ENCODE measurements around the gene CD5L.

The CD5L gene

DNA sequence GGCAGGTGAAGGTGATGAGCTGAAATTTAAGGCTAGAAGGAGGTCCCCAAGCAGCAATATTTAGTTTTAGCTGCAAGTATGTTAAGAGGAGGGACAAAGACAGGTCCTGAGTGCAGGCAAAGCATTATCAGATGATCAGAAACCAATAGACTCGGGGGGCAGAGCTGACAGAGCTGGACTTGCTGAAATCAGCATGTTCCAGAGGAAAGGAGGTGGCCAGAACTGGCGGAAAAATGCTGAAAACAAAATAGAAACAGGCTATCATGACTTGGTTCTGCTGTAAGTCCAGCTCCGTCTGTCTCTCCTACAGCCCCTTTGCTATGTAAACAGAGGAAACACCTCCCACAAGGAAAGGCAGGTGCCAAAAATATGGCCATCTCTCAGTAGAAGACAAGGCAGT, at the start of gene CD5L:
Gene CD5L (minus strand): TSS at position 101 of the 400 bp plus-strand sequence. CDS start 107 bp downstream, outside the sequence.
- no peak for DNase-seq (ENCODE audit: low read depth in 1 of 2, low spot score in 1 of 2)

DNA sequence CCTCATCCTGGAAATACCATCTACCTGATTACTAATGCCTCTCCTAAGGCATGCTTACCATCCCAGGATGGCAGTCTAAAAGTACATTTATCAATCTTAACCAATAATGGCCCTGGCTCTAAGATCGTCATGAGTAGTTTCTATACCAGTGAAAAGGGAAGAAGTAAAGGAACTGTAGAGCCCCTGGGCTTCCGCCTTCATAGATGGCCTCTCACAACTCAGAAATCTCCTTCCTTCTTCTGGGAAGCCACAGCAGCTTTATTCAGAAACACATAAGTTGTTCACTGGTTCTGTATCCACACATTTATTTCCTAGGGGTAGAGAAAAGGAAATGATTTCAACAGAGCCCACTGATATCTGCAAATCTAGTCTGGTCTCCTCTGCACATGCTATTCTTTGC, 41.0 kb upstream of the CD5L start:
- no peak for DNase-seq (ENCODE audit: low read depth in 1 of 2, low spot score in 1 of 2)

DNA sequence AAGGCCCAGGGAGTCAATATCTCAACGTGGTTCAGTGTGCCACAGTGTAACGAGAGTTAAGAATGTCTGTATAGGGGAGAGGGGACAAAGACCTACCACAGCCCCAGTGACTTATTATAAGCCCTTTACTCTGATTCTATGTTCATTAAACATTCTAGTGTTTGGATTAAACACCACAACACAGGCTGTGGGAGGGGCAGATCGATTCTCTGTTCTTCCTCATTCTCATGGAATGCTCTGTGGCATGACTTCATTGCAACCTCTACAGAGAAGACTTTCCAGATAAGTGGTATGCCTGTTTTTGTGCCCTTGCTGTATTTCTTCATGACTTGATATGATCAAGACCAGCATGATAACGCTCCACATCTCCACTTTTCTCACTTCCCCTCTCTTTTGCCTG, 39.0 kb upstream of the CD5L start:
- no peak for DNase-seq (ENCODE audit: low read depth in 1 of 2, low spot score in 1 of 2)

DNA sequence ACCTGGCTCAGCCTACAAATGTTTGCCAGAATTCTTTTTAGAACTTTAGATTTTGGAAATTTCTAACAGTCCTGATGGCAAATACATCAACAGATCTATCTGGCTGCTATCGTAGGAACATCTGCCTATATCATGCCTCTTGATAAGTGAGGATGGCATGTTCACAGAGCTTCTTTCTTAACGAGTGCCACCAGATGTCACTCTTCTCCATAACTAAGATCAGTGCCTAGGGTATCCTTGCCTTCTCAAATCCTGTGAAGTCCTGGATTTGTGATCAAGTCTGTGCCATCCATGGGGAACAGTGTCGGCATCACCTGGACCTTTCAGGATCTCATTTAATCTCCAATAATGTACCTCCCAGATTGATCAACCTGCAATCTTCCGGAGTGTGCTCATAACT, 36.5 kb upstream of the CD5L start:
- DNase-seq (ENCODE audit: low read depth in 1 of 2, low spot score in 1 of 2), result no peak

DNA sequence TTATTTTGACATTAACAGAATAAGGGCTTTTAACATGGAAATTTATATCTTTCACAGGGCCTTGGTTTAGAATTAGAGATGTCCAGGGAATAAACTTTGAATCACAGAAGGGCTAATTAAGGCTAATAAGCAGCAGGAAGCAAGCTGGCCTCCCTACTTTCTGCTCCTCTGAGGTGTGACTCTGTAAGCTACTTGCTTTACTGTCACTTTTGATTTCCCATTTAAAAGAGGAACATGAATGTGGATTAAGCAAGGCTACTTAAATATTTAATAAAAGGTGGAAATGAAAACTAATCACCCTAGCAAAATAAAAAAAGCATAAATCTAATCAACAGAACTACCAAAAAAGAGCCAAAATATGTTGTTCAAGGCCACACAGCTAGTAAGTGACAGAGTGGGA, 28.9 kb upstream of the CD5L start:
- DNase-seq (ENCODE audit: low read depth in 1 of 2, low spot score in 1 of 2), result no peak

DNA sequence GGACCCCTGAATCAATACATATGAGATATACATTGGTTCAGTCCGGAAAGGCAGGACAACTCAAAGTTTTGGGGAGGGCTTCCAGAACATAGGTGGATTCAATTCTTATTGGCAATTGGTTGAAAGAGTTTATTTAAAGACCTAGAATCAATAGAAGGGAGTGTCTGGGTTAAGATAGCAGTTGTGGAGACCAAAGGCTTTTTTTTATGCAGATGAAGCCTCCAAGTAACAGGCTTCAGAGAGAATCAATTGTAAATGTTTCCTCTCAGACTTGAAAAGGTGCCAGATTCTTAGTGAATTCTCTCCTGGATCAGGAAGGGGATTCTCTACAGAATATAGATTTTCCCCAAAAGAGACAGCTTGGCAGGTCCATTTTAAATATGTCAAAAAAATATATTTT, 27.0 kb upstream of the CD5L start:
- no peak for DNase-seq (ENCODE audit: low read depth in 1 of 2, low spot score in 1 of 2)

DNA sequence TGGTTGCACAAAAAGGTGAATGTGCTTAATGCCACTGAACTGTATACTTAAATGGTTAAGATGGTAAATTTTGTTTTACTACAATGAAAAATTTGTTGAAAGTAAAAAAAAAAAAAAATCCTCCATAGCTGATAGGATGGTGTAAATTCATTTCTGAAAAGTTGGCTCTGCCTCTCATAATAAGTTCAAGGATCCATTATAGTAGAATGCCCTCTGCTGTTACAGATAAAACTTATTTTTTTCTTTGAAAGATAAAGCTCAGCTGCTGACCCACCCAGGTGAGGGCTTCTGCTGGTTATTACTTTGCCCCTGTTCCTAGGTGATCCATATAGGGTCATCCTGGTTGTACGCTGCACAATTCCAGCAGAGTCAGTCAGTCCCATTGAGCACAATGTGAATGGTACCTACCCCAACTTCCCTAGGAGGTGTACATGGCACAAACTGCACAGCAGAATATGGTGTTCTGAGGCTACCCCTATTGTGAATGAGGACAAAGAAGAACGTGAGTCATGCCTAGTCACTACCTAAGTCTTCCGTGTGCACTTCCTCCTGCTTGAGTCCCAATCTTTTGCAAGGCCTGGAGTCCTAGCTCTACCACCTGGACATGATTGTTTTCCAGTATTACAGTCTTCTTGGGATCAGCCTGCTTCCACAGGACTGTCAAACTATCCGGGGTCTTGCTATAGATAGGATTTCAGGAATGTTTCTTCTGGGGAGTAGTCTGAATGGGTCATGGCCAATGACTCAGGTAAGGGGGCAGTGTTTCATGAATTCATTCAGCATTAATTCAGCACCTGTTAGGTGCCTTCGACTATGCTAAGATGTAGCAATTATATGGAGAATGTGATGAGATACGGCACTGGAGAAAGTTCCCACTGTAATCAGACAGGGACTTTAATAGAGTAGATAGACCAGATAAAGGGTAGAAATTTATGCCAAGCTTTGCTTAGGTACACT, 20.8 kb upstream of the CD5L start:
- no peak for DNase-seq (ENCODE audit: low read depth in 1 of 2, low spot score in 1 of 2)

DNA sequence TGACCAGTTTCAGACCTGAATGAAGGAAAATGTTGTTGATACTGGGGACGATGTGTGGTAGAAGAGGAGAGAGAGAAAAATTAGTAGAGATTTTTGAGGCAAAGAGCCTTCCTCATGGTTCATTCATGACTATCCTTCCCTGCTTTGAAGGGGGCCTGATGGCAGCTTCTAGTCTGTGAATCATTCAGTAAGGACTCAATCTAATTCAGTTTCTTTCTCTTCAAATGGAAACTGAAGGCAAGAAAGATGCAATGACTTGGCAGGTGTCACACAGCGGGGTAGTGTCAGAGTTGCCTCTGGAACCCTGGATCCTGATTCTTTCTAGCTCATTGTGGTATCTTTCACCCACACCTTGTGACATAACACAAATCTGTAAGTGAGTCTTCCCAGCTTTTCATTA, 14.9 kb upstream of the CD5L start:
- no peak for DNase-seq (ENCODE audit: low read depth in 1 of 2, low spot score in 1 of 2)

DNA sequence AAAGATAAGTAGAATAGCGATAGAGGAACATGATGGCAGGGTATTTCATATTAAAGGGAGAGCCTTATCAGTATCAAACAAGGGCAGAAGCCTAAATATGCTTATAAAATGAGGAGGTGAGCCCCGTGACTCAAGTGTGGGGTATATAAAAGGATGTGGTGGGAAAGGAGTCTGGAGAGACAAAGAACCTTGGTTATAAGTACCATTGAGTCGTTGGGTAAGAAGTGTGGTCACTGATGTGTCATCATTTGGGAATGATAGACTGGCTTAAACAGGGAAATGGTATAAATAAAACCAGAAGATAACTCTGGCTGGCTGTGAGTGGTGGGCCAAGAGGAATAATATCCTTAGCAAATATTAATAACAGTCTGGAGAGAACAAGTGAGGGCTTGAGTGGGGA, 10.9 kb upstream of the CD5L start:
- no peak for DNase-seq (ENCODE audit: low read depth in 1 of 2, low spot score in 1 of 2)

DNA sequence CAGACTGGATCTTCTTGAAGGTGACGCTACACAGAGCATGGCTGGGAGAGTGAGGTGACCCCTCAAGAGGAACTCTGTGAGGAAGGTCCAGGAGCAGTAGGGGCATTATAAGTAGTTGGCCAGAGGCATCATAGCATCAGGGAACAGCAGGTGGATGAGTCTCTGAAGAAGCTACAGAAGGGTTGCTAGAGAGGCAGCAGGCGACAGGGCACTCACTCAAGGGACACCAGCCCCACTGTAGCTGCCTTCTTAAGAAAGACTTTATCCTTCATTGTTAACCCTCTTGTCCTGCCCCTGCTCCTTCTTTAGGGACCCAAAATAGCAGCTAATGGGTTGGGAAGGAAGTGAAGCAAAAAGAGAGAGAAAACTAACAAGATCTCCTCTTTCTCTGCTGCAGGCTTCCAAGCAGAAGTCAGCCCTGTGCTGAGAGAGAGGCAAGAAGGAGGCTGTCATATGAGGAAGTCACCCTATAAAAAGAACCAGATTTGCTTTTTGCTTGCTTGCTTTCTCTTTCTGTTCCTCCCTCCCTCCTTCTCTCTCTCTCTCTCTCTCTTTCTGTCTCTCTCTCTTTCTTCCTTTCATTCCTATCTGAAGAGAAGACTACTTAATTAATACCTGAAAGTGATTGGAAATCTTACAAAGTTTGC, 7.7 kb upstream of the CD5L start:
- DNase-seq (ENCODE audit: low read depth in 1 of 2, low spot score in 1 of 2), result no peak

DNA sequence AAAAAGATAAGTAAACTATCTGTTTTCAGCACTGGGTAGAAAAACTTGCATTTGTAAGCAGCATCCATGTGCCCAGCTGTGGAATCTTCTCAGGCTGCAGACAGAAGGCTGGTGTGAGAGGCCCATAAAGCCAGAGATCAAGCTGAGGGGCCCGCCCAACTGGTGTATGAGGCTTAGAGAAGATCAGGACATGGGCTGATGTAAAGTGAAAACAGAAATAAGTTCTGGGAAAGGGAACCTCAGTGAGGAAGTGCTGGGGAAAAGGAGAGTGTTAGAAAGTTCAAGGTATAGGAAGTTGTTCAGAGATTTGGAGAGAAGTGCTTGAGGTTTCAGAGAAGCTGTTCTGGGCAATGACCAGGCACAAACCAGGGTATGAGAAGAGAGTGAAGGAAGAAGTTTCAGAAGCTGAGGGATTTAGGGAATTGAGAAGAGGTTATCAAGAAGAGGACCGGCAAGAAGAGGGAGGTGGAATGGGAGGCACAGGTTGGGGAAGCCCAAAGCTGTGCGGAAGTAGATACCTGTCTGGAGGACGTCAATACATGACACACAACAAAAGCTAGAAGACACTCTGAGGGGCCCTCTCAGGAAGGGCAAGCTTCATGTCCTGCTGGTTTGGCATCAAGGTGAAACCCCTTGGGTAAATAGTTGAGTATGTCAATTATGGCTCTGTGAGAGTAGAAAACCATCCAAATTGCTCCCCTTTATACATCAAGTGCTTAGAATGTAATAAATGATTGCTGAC, 2.7 kb upstream of the CD5L start:
- no peak for DNase-seq (ENCODE audit: low read depth in 1 of 2, low spot score in 1 of 2)

DNA sequence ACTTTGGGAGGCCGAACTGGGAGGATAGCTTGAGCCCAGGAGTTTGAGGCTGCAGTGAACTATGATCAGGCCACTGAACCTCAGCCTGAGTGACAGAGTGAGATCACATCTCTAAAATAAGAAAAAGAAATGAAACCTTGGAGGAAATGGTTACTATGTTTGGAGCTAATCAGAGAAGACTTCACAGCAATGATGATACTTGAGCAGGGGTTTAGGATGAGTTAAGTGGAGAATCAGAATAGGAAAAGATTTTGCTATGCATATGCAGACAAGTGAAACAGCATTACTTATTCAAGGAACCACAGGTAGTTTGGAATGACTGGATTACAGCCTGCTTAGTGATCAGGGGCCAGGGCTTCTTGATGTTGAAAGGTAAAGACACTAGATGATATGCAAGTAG, 1.3 kb upstream of the CD5L start:
- no peak for DNase-seq (ENCODE audit: low read depth in 1 of 2, low spot score in 1 of 2)

DNA sequence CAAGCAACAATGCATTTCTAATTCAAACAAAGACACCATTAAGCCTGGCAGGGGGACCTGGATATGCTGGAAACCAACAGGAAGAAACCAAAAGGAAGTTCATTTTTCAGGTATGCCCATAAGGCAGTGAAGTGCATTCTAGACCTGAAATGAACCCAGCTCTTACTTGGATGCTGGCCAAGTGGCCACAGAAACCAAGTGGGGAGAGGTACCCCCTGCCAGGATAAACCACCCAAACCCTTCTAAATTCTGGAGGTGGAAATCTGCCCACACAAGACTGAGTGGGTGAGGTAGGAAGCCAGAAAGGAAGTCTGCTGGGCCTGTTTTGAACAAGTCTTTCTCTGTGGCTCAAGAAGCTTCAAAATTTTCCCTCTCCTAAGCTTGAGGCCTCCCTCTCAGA, 2.6 kb downstream of the CD5L start:
- DNase-seq (ENCODE audit: low read depth in 1 of 2, low spot score in 1 of 2), result no peak

DNA sequence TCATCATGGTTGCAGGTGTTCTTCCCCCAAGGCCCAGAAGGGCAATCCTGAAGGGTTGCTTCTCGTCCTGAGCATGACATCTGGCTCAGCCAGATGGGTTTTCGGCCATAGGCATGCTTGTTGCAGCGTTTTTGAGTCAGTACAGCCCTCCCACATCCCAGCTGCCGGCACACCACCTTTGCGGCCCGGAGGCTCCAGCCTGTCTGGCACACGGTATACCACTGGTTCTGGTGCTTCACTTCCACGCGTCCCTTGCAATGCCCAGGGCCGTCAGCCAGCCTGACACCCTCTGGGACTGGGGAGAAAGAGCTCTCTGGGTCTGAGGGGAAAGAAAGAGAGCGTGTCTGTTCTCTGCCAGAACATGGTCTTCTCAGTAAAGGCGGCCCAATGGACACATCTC, 7.2 kb downstream of the CD5L start:
- no peak for DNase-seq (ENCODE audit: low read depth in 1 of 2, low spot score in 1 of 2)

DNA sequence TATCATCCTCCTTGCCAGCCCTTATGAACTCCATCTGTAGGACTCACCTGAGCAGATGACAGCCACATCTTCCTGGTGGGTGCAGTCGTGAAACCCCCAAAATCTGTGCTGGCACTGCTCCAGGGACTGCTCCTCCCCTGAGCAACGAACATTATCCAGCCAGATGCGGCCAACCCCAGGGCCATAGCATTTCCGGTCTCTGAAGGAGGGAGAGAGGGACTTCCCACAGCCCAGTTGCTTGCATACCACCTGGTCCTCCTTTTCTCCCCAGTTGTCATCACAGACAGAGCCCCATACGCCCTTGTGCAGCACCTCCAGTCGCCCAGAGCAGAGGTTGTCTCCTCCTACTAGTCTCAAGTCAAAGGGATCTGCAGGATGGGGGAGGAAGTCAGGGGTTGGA, 8.5 kb downstream of the CD5L start:
- DNase-seq (ENCODE audit: low read depth in 1 of 2, low spot score in 1 of 2), result no peak

DNA sequence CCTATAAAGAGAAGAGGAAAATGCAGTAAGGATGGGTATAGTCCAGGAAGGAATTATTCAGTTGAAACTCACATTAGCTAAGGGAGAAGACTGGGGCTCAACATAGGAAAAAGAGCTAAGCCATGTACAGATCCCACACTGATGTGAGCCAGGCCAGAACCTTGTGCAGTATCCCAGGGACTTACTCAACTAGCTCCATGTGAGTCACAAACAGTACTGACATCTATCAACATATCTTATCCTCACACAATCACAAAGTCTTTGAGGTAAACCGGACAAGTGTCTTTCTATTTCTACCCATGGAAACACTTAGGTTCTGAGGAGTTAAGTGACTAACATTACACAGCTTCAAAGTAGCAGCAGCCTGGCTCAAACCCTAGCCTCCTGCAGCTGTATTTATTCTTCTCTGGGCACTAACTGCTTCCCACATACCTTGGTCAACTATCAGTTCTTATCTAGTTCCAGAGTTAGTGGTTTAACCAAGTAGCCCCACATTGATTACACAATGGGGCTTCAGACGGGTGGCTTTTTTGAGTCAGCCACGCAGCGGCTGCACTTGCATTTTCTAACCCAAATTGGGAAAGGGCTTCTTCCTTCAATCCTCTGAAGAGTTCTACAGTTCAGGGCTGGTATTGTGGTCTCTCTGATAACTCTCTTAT, 9.5 kb downstream of the CD5L start:
- DNase-seq (ENCODE audit: low read depth in 1 of 2, low spot score in 1 of 2), result no peak

DNA sequence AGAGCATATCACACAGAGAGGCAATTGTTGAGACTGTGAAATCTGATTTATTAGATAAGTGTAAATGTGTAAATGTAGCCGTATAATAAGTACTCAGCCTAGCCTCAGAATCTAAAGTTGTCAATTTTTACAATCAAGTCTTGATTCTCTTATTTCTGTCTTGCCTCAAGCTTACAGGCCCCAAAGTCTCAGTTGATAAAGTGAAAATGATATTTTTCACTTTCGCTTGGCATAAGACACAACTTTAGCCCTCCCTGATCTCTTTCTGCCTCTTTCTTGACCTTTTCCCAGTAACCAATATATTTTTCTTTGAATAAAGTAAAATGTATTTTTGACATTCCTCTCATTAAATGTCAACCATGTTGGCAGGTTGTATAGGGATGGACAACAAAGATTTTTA, 10.7 kb downstream of the CD5L start:
- DNase-seq (ENCODE audit: low read depth in 1 of 2, low spot score in 1 of 2), result no peak

DNA sequence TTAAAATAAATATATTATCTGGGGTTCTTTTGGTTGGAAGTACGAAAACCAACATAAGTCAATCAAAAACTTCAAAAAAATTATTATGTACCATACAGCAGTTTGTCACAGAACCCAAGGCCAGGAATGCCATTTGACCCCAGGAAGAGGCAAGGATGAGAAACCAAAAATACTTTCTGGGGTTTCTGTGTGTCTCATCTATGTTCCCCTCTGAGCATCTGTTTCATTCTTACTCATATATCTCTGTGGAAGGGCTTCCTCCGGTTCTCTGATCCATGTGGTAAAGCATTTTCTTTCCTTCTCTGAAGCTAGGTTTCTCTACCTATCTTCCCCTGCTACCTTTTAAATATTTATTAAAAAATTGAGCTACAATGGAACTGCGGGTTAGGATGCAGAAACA, 11.9 kb downstream of the CD5L start:
- DNase-seq (ENCODE audit: low read depth in 1 of 2, low spot score in 1 of 2), result no peak

DNA sequence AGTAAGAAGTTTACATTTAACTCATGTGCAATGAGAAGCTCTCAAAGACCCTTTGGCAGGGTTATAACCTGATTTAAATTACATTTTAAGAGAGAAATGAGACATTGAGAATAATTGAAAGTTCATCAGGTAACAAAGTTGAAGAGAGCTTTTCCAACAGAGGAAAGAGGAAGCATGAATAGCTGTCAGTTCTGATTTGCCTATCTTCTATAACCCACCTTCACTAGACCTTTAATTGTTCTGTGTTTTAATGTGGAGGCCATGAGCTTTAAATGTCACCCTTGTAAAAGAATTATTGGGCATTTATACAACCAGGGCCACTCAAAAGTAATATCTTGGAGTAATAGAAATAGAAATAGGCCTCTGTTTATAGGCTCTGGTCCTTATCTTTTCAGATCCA, 12.4 kb downstream of the CD5L start:
- DNase-seq (ENCODE audit: low read depth in 1 of 2, low spot score in 1 of 2), result no peak

DNA sequence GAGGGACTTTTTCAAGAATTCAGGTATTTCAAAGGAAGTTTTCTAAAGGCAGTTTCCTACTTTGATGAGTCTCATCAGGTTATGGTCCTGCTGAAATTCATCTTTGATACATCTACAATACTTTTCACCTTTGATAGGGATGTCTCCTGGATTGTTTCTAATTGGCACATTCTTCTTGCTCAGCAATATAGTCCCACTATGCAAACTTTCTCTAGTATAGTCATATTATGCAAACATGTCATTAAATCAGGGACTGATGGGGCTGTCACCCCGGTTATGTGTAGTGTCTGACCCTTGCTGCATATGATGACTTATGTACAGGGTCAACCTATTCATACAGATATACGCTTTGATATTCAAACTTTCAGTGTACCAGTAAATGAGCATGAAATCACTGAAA, 21.3 kb downstream of the CD5L start:
- DNase-seq (ENCODE audit: low read depth in 1 of 2, low spot score in 1 of 2), result no peak

DNA sequence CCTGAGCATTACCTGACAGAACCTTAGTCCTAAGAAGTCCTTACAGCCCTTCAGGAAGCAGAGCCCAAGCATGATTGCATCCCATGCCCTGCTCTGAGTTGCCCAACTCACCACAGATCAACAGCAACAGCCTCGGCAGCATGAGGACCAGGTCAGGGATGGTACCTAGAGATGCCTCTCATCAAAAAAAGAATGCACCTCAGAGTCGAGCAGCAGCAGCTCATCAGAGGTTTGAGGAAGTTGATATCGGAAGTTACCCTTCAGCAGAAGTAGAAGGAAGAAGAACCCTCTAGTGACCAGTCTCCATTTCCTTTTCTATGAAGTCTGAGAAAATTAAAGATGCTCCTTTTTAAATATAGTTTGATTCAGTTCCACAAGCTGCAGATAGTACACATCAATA, 21.7 kb downstream of the CD5L start, which contains the start of gene FCRL1:
Gene FCRL1 (minus strand): TSS at position 225 of the 400 bp plus-strand sequence. CDS start 83 bp downstream, at position 142.
- DNase-seq (ENCODE audit: low read depth in 1 of 2, low spot score in 1 of 2), result no peak

All from activated CD4-positive, alpha-beta T cell treated with anti-CD3 and anti-CD28 coated beads, Interleukin-2, amount 50 U/mL, for 24 hours (primary cell).